Activated T-cell treated with anti-CD3 and anti-CD28 coated beads, Interleukin-2, amount 50 U/mL, for 48 hours (primary cell): Measurements from ENCODE around the gene ZNF630.
"Not testable (repeated sequence)": the region's sequence is repeated elsewhere in the genome, so short reads cannot be mapped to it uniquely, and the experiment has no call there.

Experiments used
- DNase-seq, 2 experiments: peaks; one replicate each; pipeline ENCODE4 v3.0.0-alpha.2; 2020

ZNF630 gene

DNA sequence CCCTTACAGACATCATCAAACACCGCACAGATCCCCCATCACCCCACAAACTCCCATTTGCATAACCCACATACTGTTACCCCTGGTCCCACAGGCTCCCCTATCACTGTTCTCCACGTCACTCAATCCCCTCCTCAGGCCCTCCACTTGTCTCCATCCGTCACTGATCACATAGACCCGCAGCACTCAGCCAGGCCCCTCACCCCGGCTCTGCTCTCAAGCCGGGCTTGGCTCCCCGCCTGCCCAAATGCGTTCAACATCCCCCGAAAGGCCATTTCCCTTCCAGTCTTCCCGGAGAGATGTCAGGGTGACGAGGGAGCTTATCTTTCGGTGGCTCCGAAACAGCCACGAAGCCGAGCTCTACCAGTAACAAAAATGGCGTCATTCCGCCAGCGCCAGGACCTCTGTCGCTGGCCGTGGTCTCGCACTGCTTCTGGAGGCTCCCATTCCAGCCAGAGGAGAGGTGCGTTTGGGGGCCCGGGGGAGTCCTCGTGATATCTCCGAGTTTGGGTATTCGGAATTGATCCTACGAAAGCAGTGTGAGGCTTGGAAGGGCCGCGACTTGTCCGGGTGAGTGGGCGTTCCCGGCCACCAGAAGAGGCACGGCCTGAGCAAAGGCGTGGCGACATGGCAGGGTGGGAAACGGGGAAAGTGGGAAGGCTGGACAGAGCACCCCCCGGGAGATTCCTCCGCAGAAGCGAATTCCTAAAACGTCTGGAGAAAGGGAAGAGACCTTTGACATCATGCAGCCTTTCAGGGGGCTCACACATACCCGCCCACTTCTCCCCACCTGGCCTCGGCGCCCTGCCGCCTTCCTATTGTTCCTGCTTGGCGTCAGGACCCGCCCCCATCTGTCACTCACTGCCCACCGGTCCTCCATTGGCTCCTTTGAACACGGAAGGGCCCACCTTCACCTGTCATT, at the start of gene ZNF630:
ZNF630 (minus strand) TSS at position 577 of the 922 bp plus-strand sequence. CDS start 4,754 bp downstream, outside the sequence.
- peak; percentile 62 to 75 for DNase-seq

DNA sequence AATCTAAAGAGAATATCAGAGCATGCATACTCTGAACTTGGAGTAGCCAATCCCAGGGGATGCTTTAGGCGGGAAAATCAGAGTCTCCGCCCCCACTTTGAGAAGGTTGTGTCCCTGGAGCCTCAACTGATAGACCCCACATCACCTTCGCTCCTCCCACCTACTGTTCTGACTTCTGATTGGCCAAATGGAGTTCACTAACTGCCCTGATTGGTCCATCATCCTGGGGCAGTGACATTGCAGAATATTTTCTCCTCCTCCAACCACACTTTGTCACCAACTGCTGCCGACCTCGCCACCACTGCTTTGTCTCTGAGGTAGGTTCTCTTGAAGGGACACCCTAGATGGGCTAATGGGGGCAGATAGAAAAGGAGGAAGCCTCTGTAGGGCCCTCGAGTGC, 36.3 kb upstream of the ZNF630 start:
- DNase-seq = no peak

DNA sequence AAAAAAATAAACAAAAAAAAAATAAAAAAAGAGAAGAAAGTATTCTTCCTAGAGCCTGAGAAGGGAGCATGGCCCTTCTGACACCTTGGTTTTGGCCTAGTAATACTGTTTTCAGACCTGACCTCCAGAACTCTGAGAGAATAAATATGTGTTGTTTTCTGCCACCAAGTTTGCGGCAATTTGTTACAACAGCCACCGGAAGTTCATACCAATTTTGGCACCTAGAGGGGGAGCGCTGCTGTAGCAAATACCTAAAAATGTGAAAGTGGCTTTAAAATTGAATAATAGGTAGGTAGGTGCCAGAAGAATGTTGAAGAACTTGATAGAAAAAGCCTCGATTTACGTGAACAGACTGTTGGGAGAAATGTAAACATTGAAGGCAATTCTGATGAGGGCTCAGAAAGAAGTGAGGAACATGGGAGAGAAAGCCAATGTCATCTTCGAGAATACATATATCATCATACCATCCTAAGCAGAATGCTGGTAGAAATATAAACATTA, 31.5 kb upstream of the ZNF630 start:
- DNase-seq = no peak

DNA sequence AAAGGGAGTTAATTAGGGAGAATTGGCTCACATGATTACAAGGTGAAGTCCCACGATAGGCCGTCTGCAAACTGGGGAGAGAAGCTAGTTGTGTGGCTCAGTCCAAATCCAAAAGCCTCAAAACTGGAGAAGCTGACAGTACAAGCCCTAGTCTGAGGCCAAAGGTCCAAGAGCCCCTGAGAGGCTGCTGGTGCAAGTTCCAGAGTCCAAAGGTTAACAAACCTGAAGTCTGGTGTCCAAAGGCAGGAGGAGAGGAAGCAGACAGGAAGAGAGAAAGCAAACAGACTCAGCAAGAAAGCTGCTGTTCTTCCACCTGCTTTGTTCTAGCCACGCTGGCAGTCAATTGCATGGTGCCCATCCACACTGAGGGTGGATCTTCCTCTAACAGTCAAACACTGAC, 30.0 kb upstream of the ZNF630 start:
- DNase-seq = no peak

DNA sequence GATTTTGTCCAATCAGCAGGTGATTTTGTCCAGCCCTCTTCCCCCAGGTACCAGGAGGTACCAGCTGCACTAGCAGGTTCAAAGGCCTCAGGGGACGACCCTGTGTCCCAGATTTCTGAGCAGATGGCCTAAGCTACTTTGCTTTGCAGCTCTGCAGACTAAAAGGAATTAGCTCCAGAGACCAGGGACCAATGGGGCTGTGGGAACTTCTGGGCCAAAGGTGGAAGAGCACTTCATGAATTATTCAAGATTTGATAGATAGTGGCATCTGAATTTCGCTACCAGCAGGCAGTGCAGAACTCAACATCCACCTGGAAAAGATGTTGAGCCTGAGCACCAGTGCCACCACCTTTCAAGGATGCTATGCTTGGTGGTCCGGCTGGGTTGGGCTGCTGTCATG, 21.1 kb upstream of the ZNF630 start:
- not testable (repeated sequence) for DNase-seq

DNA sequence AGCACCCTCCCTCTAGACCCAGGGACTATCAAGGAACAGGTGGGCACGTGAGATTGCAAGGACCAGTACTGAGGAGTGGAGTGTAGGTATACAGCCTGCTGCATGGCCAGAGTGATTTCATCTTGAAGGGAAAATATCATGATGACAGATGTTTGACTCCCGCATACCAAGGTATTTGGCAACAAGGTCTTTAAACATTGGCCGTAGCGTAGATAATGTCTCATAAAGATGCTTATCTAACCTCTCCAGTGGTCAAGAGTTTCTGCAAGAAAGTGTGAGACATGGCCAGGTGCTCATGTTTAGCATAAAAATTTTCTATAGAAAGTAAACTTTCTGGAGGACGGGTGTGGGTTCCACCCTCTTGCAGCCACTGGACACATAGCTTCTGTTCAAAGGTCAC, 18.7 kb upstream of the ZNF630 start:
- no peak for DNase-seq

DNA sequence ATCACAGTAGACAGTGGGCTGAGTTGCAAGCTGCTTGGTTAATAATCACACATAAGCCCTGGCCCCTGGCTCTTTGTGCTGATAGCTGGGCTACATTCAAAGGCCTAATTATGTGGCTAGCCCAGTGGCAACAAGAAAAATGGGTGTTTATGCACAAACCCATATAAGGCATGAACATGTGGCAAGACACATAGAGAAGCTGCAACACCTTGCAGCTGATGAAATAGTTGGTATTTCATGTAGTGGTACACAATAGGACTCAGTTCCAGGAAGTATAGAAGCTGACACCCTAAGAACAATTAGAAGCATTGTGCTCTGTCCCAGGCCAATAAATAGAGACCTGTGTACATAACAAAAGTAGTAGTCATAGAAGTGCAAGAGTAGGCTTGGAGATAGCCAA, 14.6 kb upstream of the ZNF630 start:
- DNase-seq = no peak

DNA sequence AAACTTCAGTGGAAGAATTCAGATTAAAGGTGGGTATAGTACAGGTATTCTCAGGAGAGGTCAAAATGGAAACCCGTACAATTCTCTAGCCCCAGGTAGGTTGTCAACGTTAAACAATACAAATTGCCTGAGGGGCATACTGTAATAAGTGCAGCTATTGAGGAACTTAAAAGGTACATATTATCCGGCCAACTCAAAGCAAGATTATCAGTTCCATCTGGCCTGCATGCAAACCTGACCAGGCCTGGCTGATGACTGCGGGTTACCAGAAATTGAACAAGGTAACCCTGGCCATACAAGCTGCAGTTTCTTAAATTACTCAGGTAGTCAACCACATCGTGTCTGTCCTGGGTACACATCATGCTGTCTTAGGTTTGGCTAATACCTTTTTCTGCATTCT, 12.3 kb upstream of the ZNF630 start:
- no peak for DNase-seq

DNA sequence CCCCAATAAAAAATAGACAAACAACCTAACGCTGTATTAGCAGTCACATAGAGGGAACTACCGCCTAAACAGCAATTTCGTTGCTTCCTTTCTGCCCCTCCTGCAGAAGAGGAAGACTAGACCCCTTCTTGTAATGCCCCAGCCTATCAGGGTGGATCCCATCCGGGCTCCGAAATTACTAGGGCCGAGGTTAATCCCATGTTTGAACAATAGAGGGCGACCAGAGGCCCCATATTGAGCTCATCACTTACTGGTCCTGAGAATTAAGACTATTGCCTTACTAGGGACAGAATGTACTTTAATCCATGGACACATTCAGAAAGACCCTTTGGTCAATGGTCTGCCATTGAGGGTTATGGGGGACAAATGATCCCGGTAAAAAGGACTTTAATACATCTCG, 11.8 kb upstream of the ZNF630 start:
- DNase-seq = peak; percentile 50 to 59

DNA sequence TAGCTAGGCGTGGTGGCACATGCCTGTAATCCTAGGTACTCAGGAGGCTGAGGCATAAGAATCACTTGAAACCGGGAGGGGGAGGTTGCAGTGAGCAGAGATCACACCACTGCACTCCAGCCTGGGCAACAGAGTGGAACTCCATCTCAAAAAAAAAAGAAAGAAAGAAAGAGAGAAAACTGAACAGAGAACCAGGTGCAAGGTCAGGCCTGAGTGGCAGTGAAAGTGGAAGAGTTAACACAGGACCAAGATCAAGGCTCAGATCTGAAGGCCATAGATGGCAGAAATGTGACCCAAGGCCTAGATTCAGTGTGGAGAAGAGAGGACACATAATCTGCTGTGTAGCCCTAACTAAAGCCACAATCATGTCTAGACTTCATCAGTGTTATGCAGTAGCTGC, 4.9 kb upstream of the ZNF630 start:
- DNase-seq = no peak

DNA sequence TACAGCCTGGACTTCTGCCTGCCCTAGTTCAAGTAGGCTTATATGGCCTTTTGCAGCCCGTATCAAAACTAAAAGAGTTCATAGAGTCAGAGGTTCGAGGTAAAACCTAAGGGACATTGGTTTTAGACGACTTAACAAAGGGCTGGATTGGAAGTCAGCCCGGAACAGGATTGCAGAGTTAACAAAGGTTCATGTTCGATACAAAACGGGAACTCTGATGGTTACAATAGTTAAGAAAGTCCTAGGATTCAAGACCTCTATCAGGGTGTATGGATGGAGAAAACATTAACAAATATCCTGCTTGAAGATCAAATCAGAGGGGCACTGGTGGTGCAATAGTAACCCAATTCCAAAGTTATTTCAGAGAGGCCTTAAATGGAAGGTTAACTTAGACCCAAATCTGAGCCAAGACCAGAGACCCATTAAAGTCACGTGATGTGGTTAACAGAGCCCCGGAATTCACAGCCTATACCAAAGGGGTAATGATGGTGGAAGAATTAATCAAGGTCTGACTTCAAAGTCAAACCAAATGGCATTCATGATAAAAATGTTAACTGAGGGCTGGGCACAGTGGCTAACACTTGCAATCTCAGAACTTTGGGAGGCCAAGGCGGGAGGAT, 656 bp upstream of the ZNF630 start:
- DNase-seq = no peak

DNA sequence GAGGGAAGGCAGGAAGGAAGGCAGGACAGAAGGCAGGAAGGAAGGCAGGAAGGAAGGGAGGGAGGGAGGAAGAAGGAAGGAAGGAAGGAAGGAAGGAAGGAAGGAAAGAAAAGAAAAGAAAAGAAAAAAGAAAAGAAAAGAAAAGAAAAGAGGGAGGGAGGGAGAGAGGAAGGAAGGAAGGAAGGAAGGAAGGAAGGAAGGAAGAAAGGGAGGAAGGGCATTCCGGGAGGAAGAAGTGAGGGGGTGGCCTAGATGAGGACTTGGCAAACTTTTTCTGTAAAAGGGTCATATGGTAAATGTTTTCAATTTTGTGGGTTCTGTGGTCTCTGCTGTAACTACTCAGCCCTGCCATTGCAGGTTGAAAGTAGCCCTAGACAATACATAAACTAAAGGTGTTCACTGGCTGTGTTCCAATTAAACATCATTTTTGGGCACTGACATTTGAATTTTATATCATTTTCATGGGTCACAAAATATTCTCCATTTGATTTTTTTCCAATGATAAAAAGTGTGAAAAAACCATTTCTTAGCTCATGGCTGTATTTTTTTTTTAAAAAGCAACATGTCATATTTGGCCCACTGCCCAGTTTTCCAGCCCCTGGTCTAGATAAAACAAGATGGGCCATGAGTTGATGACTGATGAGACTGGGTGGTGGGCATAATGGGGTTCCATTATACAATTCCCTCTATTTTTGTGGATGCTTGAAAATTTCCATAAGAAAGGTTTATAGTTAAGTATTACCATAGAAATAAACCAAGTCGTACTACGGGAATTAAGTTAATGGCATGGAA, 3.1 kb downstream of the ZNF630 start:
- no peak for DNase-seq

DNA sequence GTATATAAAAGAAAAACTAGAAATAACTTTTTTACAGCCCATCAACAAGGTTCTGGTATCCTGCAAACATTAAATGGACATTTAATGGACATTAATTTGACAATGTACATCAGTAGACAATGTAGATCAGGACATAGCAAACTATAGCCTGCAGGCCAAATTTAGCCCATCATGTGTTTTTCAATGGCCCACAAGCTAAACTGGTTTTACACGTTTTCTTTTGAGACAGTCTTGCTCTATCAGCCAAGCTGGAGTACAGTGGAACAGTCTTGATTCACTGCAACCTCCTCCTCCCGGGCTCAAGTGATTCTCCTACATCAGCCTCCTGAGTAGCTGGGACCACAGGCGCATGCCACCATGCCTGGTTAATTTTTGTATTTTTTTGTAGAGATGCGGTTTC, 7.2 kb downstream of the ZNF630 start:
- no peak for DNase-seq

DNA sequence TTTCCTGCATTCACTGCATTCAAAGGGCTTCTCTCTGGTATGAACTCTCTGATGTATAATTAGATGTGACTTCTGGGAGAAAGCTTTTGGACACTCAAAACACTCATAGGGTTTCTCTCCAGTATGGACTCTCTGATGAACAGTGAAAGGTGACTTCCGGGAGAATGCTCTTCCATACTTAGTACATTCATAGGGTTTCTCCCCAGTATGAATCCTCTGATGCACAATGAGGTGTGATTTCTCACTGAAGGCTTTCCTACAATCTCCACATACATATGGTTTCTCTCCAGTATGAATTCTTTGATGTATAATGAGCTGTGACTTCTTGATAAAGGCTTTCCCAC, 12.2 kb downstream of the ZNF630 start:
- no peak for DNase-seq

DNA sequence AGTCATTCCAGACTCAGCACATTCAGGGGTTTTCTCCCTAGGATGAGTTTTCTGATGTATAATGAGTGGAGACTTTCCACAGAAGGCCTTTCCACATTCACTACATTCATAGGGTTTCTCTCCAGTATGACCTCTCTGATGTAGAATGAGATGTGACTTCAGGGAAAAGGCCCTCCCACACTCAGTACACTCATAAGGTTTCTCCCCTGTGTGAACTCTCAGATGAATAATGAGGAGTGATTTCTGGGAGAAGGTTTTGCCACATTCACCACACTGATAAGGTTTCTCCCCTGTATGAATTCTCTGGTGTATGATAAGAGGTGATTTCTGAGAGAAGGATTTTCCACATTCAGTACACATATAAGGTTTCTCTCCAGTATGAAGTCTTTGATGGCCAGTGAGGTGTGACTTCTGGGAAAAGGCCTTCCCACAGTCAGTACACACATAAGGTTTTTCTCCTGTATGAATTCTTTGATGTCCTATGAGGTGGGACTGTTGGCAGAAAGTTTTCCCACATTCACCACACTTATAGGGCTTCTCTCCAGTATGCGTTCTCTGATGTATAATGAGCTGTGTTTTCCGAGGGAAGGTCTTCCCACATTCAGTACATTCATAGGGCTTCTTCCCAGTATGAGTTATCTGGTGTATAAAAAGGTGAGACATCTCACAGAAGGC, 12.7 kb downstream of the ZNF630 start:
- DNase-seq = no peak

DNA sequence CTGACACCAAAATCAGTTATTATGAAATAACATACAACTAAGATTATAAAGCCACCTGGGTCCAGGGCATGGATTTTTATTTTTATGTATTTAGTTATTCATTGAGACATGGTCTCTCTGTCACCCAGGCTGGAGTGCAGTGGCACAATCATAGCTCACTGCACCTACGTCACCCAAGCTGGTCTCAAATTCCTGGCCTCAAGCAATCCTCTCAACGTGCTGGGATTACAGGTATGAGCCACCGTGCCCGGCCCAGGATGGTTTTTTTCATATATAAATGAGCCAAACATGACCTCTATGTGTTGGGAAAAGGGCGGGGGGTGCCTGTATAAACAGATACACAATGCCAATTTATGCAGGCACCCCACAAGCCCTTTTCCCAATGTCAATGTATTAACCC, 24.6 kb downstream of the ZNF630 start:
- no peak for DNase-seq

DNA sequence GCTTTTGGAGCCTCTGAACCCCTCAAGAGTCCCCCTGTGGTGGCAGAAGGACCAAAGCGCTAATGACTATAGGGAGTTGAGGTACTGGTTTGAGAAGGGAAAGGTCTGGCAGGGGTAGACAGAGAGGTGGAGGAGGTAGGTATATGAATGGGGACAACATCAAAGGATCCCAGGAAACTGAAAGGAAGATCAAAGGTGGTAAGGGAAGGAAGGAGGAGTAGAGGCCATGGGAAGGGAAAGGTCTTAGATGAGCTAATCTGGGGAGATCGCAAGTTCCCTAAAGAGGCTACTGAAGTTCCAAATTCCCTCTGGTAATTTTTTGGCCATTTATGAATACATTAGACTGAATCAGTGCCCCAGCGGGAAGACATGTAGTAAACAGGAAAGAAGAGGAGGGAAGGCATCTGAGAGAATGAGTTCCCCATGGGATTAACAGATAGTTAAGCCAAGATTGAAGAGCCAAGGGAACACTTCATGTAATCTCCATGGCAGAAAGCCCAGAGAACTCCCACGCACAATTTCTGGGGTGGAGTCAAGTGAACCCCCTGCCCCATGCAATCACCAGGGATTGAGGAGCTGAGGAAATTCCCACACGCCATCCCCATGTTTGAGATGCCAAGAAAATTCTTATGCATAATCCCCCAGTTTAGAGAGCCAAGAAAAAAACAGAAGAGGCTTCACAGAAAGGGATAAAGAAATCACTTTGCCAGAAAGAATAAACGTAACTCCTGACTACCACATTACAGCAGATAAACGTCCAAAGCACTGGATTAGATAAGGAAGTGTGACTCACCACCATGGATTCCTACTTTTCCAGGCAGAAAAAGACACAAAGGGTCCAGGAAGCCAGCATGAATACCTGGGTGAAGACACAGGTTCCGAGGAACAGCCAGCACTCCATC, 25.8 kb downstream of the ZNF630 start:
- DNase-seq = no peak

DNA sequence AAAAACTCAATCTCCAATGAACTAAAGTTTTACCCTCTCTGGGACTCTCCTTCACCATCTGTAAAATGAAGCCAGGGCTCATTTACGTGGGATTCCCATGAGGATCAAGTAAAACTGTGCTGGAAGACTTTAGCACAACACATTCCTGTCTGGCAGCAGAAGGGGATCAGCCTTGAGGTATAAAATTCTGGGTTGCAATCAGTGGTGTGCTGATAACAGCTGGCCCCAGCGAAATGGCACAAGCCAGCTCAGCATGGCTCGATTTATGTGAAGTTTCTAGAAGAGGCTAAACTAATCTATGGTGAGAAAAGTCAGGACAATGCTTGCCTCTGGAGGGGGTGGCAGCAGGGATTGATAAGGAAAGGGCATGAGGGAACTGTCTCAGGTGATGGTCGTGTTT, 28.4 kb downstream of the ZNF630 start:
- DNase-seq = no peak

DNA sequence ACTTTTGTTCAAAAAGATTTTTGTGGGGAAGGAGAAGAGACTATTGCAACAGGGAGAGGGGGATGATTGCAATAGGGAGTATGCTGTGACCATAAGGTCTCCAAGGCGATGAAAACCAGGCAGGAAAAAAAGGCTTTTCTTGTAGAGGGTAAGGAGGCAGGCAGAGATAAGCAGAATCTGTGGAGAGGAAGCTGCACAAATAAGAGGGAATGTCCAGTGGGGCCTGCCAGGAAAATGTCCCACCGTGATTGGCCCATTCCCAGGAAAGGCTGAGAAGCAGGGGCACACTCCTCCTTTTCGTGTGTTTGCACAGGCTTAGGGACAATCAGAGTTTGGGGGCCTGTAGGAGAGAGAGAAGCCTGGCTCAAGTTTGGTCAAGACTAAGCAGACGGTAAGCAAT, 35.5 kb downstream of the ZNF630 start:
- no peak for DNase-seq

DNA sequence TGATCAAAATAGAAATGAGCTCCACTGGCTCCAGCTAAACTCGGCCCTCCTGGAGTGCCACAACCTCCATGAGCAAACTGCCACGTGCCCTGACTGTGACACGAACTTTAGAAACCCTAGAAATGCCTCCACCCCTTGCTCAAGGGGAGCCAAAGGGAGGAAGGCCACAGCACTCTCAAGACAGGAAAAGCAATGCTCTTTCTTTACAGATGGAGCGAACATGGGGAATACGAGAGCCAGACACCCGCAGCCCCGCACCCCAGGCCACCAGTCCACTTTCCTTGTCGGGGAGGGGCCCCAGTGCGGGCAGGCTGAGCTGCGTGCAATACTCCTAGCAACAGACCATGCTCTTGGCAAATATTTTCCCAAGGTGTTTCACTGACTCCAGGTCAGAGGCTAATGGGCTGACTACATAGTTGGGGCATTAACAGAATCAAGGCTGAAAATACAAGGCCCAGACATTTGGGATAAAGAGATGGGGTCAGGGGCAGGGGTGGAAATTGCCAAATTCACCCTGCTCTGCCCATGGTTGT, 40.7 kb downstream of the ZNF630 start:
- not testable (repeated sequence) for DNase-seq

DNA sequence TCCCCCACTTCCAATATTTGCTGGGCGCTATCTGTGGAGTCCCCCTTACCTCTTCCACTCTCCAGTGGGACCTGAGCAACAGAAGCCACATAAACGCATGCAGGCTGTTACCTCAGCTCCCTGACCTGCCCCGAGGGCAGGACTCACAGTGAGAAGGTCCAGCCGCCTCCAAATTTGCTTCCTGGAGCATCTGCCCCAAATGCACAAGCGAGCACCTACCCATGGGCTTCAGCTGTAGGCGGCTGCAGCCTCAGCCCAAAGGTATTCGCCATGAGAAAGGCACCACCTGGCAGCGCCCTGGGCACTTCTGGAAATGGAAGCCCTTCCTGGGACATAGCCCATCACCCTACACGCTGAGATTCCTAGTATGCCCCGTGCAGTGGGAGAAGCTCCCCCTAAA, 41.2 kb downstream of the ZNF630 start:
- DNase-seq = no peak

DNA sequence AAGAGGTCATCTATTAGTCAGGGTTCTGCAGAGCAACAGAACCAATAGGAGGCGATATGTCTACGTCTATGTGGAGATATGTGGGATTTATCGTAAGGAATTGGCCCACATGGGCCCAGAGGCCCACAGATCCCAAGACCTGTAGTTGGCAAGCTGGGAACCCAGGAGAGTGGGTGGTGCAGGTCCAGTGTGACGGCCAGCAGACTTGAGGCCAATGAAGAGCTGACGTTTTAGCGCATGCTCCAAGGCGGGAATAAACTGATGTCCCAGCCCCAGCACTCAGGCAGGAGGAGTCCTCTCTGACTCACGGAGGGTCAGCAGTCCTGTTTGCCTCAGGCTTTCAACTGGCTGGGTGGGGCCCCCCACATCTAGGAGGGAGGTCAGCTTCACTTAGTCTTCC, 43.3 kb downstream of the ZNF630 start:
- DNase-seq = no peak
